ENCODE measurements around the gene OVOL3. TPM values are rescaled to one million over a fixed set of nuclear protein-coding genes. Genes with fewer than 3 reads are reported as not detected.

Gene OVOL3
- total RNA-seq, 3 donors from 2014 or later (not counting 1 experiment from before 2014, with no cell fraction given): not detected

- no peak for TF ChIP-seq CTCF (IDR thresholded peaks at IDR 0.05)
- no peak for ATAC-seq
- Mint-ChIP-seq H3K27me3 (ENCODE audit: low read depth in 2 of 2) (no peaks in the 10 kb centered on the region), H3K4me3 (peak overlapping the region; percentile 17), H3K9me3 (no peaks in the 10 kb centered on the region), H3K36me3 (peaks cover 3% of the 10 kb centered on the region), H3K4me1 (peaks cover 0 to 29% of the 10 kb centered on the region in 2 donors), H3K27ac (peak overlapping the region in 1 of 2 donors; percentile 40)
- no peaks in the 10 kb centered on the region for H3K27me3 ChIP-seq (ENCODE audit: control insufficient read depth, insufficient read depth, low read length)
- peaks cover 5% of the 10 kb centered on the region for H3K4me1 ChIP-seq (ENCODE audit: control insufficient read depth, insufficient read depth, low read length)
- no peak overlapping the region for H3K4me3 ChIP-seq (ENCODE audit: low read length)
- no peak overlapping the region for H3K27ac ChIP-seq (ENCODE audit: low read length)
- no peak for DNase-seq
- H3K9me3 ChIP-seq (ENCODE audit: control insufficient read depth, insufficient read depth, low read length): no peaks in the 10 kb centered on the region
- H3K36me3 ChIP-seq (ENCODE audit: control insufficient read depth, insufficient read depth, low read length): peaks cover 43% of the 10 kb centered on the region
- intact Hi-C loops (cut with micrococcal nuclease): no loop called here
- 96% methylated on average over 47 of the region's 47 CpGs for WGBS (ENCODE audit: insufficient coverage)
These were observed 40.4 kb downstream of the OVOL3 start for GRCh38 chr19:36151144-36152018.

GRCh38 chr19:36152019-36152351, 41.0 kb downstream of the OVOL3 start:
- no peak overlapping the region for H3K27ac Mint-ChIP-seq
- WGBS (ENCODE audit: insufficient coverage): 87% methylated on average over 16 of the region's 16 CpGs
- H3K9me3 Mint-ChIP-seq: no peaks in the 10 kb centered on the region
- no peak for TF ChIP-seq CTCF (IDR thresholded peaks at IDR 0.05)
- Histone ChIP-seq H3K27ac (ENCODE audit: low read length) (no peak overlapping the region), H3K9me3 (ENCODE audit: control insufficient read depth, insufficient read depth, low read length) (no peaks in the 10 kb centered on the region), H3K36me3 (ENCODE audit: control insufficient read depth, insufficient read depth, low read length) (peaks cover 37% of the 10 kb centered on the region), H3K4me3 (ENCODE audit: low read length) (no peak overlapping the region), H3K27me3 (ENCODE audit: control insufficient read depth, insufficient read depth, low read length) (no peaks in the 10 kb centered on the region), H3K4me1 (ENCODE audit: control insufficient read depth, insufficient read depth, low read length) (peaks cover 5% of the 10 kb centered on the region)
- no peak for DNase-seq
- H3K4me1 Mint-ChIP-seq: peaks cover 0 to 27% of the 10 kb centered on the region in 2 donors
- no peaks in the 10 kb centered on the region for H3K27me3 Mint-ChIP-seq (ENCODE audit: low read depth in 2 of 2)
- ATAC-seq: no peak
- no peak overlapping the region for H3K4me3 Mint-ChIP-seq
- intact Hi-C loops (cut with micrococcal nuclease): no loop called here
- H3K36me3 Mint-ChIP-seq: no peaks in the 10 kb centered on the region

- Mint-ChIP-seq H3K36me3 (no peaks in the 10 kb centered on the region), H3K4me1 (peaks cover 0 to 27% of the 10 kb centered on the region in 2 donors), H3K27ac (peak within 1 kb of the TSS; percentile 40 to 66), H3K4me3 (peak within 1 kb of the TSS; percentile 17), H3K9me3 (no peaks in the 10 kb centered on the region), H3K27me3 (ENCODE audit: low read depth in 2 of 2) (no peaks in the 10 kb centered on the region)
- no peak within 1 kb of the TSS for H3K27ac ChIP-seq (ENCODE audit: low read length)
- H3K9me3 ChIP-seq (ENCODE audit: control insufficient read depth, insufficient read depth, low read length): no peaks in the 10 kb centered on the region
- H3K4me1 ChIP-seq (ENCODE audit: control insufficient read depth, insufficient read depth, low read length): peaks cover 5% of the 10 kb centered on the region
- 44% methylated on average over 40 of the region's 40 CpGs for WGBS (ENCODE audit: insufficient coverage)
- intact Hi-C loops (cut with micrococcal nuclease): no loop called here
- DNase-seq (no peak), ATAC-seq (peak in 1 of 3 donors; percentile 28)
- no peaks in the 10 kb centered on the region for H3K27me3 ChIP-seq (ENCODE audit: control insufficient read depth, insufficient read depth, low read length)
- no peak for TF ChIP-seq CTCF (IDR thresholded peaks at IDR 0.05)
- H3K36me3 ChIP-seq (ENCODE audit: control insufficient read depth, insufficient read depth, low read length): peaks cover 34% of the 10 kb centered on the region
- H3K4me3 ChIP-seq (ENCODE audit: low read length): no peak within 1 kb of the TSS
These were observed 41.6 kb downstream of the OVOL3 start, which contains the start of gene COX7A1 for GRCh38 chr19:36152352-36153091. COX7A1 (minus strand) TSS chr19:36152447; CDS start chr19:36152407, 40 bp downstream.
